Fibroblast of lung (primary cell): Measurements from ENCODE around the gene KRT82. TPM values are rescaled to one million over a fixed set of nuclear protein-coding genes. Genes with fewer than 3 reads are reported as not detected.
A peak's percentile ranks its signal among the peaks of the same experiment; 100 is the strongest.

Experiments used
- DNase-seq, 2 donors: peaks; one replicate each; pipeline versions ENCODE4 v3.0.0 to v3.0.0-alpha.2; 2010; ENCODE audit warnings: low read depth in 2 of 2
- H2AFZ ChIP-seq: 2 replicates; pipeline ENCODE4 v1.5.1; 2012; ENCODE audit warnings: low read length, control low read depth, inconsistent platforms
- H3K27ac ChIP-seq: 2 replicates; pipeline ENCODE4 v1.5.1; 2011; ENCODE audit warnings: low read length, control low read depth; ENCODE audit not compliant: insufficient read depth
- H3K27me3 ChIP-seq: 2 replicates; pipeline ENCODE4 v1.5.1; 2011; ENCODE audit warnings: mild to moderate bottlenecking, low read length; ENCODE audit not compliant: control insufficient read depth, insufficient read depth
- H3K36me3 ChIP-seq: 2 replicates; pipeline ENCODE4 v1.5.1; 2011; ENCODE audit warnings: low read length; ENCODE audit not compliant: control insufficient read depth, insufficient read depth
- H3K4me1 ChIP-seq: 2 replicates; pipeline ENCODE4 v1.5.1; 2011; ENCODE audit warnings: low read length; ENCODE audit not compliant: control insufficient read depth, insufficient read depth; ENCODE audit errors: extremely low read depth
- H3K4me2 ChIP-seq: 2 replicates; pipeline ENCODE4 v1.5.1; 2011; ENCODE audit warnings: low read length, control low read depth; ENCODE audit not compliant: insufficient read depth; ENCODE audit errors: extremely low read depth
- H3K4me3 ChIP-seq, 4 experiments: fragments of 200-600 bp in 1 of 4; sonication (generic) in 1 of 4; replicated peaks in 1 of 4; 2 replicates each; pipeline ENCODE4 v1.5.1; 2011 to 2016; ENCODE audit warnings: low read length in 4 of 4, low read depth in 3 of 4, mild to moderate bottlenecking in 3 of 4, control low read depth in 2 of 4, inconsistent platforms in 1 of 4, mixed read lengths in 1 of 4; ENCODE audit not compliant: insufficient read depth in 1 of 4; ENCODE audit errors: control extremely low read depth in 1 of 4
- H3K79me2 ChIP-seq: 2 replicates; pipeline ENCODE4 v1.5.1; 2012; ENCODE audit warnings: mild to moderate bottlenecking, low read length, inconsistent platforms; ENCODE audit not compliant: control insufficient read depth, insufficient read depth
- H3K9ac ChIP-seq: 2 replicates; pipeline ENCODE4 v1.5.1; 2011; ENCODE audit warnings: mild to moderate bottlenecking, low read length, control low read depth; ENCODE audit not compliant: insufficient read depth
- H3K9me3 ChIP-seq: 2 replicates; pipeline ENCODE4 v1.5.1; 2012; ENCODE audit warnings: low read depth, low read length; ENCODE audit not compliant: control insufficient read depth, insufficient read depth
- H4K20me1 ChIP-seq: 2 replicates; pipeline ENCODE4 v1.5.1; 2011; ENCODE audit warnings: low read length; ENCODE audit not compliant: control insufficient read depth, insufficient read depth; ENCODE audit errors: extremely low read depth
- CTCF ChIP-seq, 2 donors: IDR thresholded peaks in 1 of 2; conservative IDR thresholded peaks in 1 of 2; 1 replicate in 1 of 2; 2 replicates in 1 of 2; pipeline ENCODE4 v1.5.1; 2011 to 2012; ENCODE audit warnings: low read length in 2 of 2, control low read depth in 1 of 2, inconsistent platforms in 1 of 2, low read depth in 1 of 2, mild to moderate bottlenecking in 1 of 2
- EZH2 ChIP-seq: IDR thresholded peaks from 2 replicates; pipeline ENCODE4 v1.5.1; 2012; ENCODE audit warnings: low read length, control low read depth, mild to moderate bottlenecking; ENCODE audit errors: missing control alignments
- polyA plus RNA-seq, 2 donors: library from polyadenylated mRNA; depleted of rRNA in 1 of 2; stranded (reverse) in 1 of 2; unstranded in 1 of 2; fragments of >200 nt; gene quantifications; 2 replicates each; pipeline ENCODE4 v1.2.1, GENCODE V29; 2011 to 2012; ENCODE audit warnings: missing spikeins in 1 of 2
- total RNA-seq: library from RNA; depleted of rRNA; stranded (reverse); fragments of >200 nt; gene quantifications from 2 replicates; pipeline ENCODE4 v1.2.1, GENCODE V29; 2014

Gene KRT82
- total and polyA plus RNA-seq, 2 donors (not counting 1 experiment from before 2014, with no cell fraction given): not detected

GRCh38 chr12:52350021-52350620, 56.0 kb downstream of the KRT82 start:
- Histone ChIP-seq H3K4me1 (no peaks in the 10 kb centered on the region), H2AFZ (no peak overlapping the region), H3K4me3 (no peak overlapping the region), H3K27ac (no peak overlapping the region), H3K4me2 (no peak overlapping the region), H4K20me1 (no peaks in the 10 kb centered on the region), H3K79me2 (no peaks in the 10 kb centered on the region), H3K36me3 (no peaks in the 10 kb centered on the region), H3K9ac (no peak overlapping the region), H3K27me3 (peaks cover 12% of the 10 kb centered on the region), H3K9me3 (no peaks in the 10 kb centered on the region)
- TF ChIP-seq CTCF (conservative IDR thresholded peaks at IDR 0.05 in 1 of 2, IDR thresholded peaks at IDR 0.05 in 1 of 2; ENCODE audit: low read depth in 1 of 2, low read length in 2 of 2) (no peak), EZH2 (no peak)
- no peak for DNase-seq

- Histone ChIP-seq H3K27ac (no peak overlapping the region), H3K36me3 (no peaks in the 10 kb centered on the region), H3K4me3 (no peak overlapping the region), H3K4me1 (no peaks in the 10 kb centered on the region), H3K4me2 (no peak overlapping the region), H3K79me2 (no peaks in the 10 kb centered on the region), H3K9ac (no peak overlapping the region), H4K20me1 (no peaks in the 10 kb centered on the region), H3K27me3 (peaks cover 12% of the 10 kb centered on the region), H3K9me3 (no peaks in the 10 kb centered on the region), H2AFZ (no peak overlapping the region)
- TF ChIP-seq EZH2: no peak
- TF ChIP-seq CTCF (conservative IDR thresholded peaks at IDR 0.05 in 1 of 2, IDR thresholded peaks at IDR 0.05 in 1 of 2; ENCODE audit: low read depth in 1 of 2, low read length in 2 of 2): no peak
- peak in 1 of 2 donors; percentile 42 for DNase-seq
Observed at GRCh38 chr12:52349196-52349595, 56.9 kb downstream of the KRT82 start.

GRCh38 chr12:52347551-52348510, 58.3 kb downstream of the KRT82 start:
- H2AFZ ChIP-seq: no peak overlapping the region
- H4K20me1 ChIP-seq: no peaks in the 10 kb centered on the region
- no peaks in the 10 kb centered on the region for H3K9me3 ChIP-seq
- no peak overlapping the region for H3K9ac ChIP-seq
- no peaks in the 10 kb centered on the region for H3K79me2 ChIP-seq
- no peak overlapping the region for H3K4me3 ChIP-seq
- H3K36me3 ChIP-seq: no peaks in the 10 kb centered on the region
- H3K27me3 ChIP-seq: peaks cover 13% of the 10 kb centered on the region
- TF ChIP-seq EZH2: no peak
- TF ChIP-seq CTCF (conservative IDR thresholded peaks at IDR 0.05 in 1 of 2, IDR thresholded peaks at IDR 0.05 in 1 of 2; ENCODE audit: low read depth in 1 of 2, low read length in 2 of 2): no peak
- no peaks in the 10 kb centered on the region for H3K4me1 ChIP-seq
- no peak for DNase-seq
- H3K4me2 ChIP-seq: no peak overlapping the region
- no peak overlapping the region for H3K27ac ChIP-seq
